ENCODE measurements around the gene TBC1D3B. TPM values are rescaled to one million over a fixed set of nuclear protein-coding genes. Genes with fewer than 3 reads are reported as not detected.

TBC1D3B gene
- polyA plus RNA-seq, 2 of the 4 experiments (the other 2 are of a cell fraction), result 1.5 to 5.6 TPM

GRCh38 chr17:36135465-36135864 is 41.0 kb downstream of the TBC1D3B start:
- Histone ChIP-seq H3K4me3 (no peak overlapping the region), H3K4me1 (no peaks in the 10 kb centered on the region), H3K27ac (no peak overlapping the region), H3K9me3 (no peaks in the 10 kb centered on the region), H3K4me2 (no peak overlapping the region)
- no peak for TF ChIP-seq POLR2A (IDR thresholded peaks at IDR 0.05; ENCODE audit: low read length)
- no peak for TF ChIP-seq RNF2 (IDR thresholded peaks at IDR 0.05; ENCODE audit: borderline replicate concordance, low read depth)
- TF ChIP-seq CEBPB (IDR thresholded peaks at IDR 0.05), result no peak
- TF ChIP-seq NFE2L2 (conservative IDR thresholded peaks at IDR 0.05; ENCODE audit: low read length), result no peak
- TF ChIP-seq EP300 (IDR thresholded peaks at IDR 0.05), result no peak
- TF ChIP-seq SREBF2 (IDR thresholded peaks at IDR 0.05), result no peak
- TF ChIP-seq, protein P1, sequence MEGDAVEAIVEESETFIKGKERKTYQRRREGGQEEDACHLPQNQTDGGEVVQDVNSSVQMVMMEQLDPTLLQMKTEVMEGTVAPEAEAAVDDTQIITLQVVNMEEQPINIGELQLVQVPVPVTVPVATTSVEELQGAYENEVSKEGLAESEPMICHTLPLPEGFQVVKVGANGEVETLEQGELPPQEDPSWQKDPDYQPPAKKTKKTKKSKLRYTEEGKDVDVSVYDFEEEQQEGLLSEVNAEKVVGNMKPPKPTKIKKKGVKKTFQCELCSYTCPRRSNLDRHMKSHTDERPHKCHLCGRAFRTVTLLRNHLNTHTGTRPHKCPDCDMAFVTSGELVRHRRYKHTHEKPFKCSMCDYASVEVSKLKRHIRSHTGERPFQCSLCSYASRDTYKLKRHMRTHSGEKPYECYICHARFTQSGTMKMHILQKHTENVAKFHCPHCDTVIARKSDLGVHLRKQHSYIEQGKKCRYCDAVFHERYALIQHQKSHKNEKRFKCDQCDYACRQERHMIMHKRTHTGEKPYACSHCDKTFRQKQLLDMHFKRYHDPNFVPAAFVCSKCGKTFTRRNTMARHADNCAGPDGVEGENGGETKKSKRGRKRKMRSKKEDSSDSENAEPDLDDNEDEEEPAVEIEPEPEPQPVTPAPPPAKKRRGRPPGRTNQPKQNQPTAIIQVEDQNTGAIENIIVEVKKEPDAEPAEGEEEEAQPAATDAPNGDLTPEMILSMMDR (IDR thresholded peaks at IDR 0.05), result no peak
- CTCF ChIA-PET, result interaction anchor here (1.1 to 8.2 kb wide), 2 partner anchors 13 to 347 kb away, joined by 4 to 83 read pairs; no protein-coding TSS in a partner anchor
- no peak for FAIRE-seq
- ATAC-seq, result no peak; a peak in 1 of 6 replicates
- 40% methylated on average over 4 of the region's 4 CpGs for WGBS (ENCODE audit: missing lambda C conversion rate)
- POLR2A ChIA-PET, result no interaction called here
- DNase-seq (ENCODE audit: low read depth in 1 of 2, low spot score in 1 of 2), result no peak

GRCh38 chr17:36133602-36134236 is 42.7 kb downstream of the TBC1D3B start:
- no peak overlapping the region for H3K4me3 ChIP-seq
- FAIRE-seq (no peak), ATAC-seq (no peak), DNase-seq (ENCODE audit: low read depth in 1 of 2, low spot score in 1 of 2) (peak in 1 of 2 experiments; percentile 12)
- no peaks in the 10 kb centered on the region for H3K9me3 ChIP-seq
- H3K4me1 ChIP-seq, result no peaks in the 10 kb centered on the region
- H3K27ac ChIP-seq, result no peak overlapping the region
- TF ChIP-seq CHD2 (IDR thresholded peaks at IDR 0.05; ENCODE audit: low read length, partially characterized antibody), result no peak
- TF ChIP-seq KDM1A (IDR thresholded peaks at IDR 0.05; ENCODE audit: low read depth), result no peak
- TF ChIP-seq RAD21 (conservative IDR thresholded peaks at IDR 0.05 in 1 of 2, IDR thresholded peaks at IDR 0.05 in 1 of 2), result no peak
- TF ChIP-seq ZSCAN20 (CRISPR knock-in tag; IDR thresholded peaks at IDR 0.05), result no peak
- no peak for TF ChIP-seq FOXS1 (CRISPR knock-in tag; IDR thresholded peaks at IDR 0.05)
- no peak for TF ChIP-seq EP300 (IDR thresholded peaks at IDR 0.05)
- no peak for TF ChIP-seq MYC (IDR thresholded peaks at IDR 0.05; ENCODE audit: borderline replicate concordance, low read length)
- TF ChIP-seq, protein P2, sequence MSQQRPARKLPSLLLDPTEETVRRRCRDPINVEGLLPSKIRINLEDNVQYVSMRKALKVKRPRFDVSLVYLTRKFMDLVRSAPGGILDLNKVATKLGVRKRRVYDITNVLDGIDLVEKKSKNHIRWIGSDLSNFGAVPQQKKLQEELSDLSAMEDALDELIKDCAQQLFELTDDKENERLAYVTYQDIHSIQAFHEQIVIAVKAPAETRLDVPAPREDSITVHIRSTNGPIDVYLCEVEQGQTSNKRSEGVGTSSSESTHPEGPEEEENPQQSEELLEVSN (IDR thresholded peaks at IDR 0.05; ENCODE audit: borderline replicate concordance, low read depth), result no peak
- TF ChIP-seq POLR2A (IDR thresholded peaks at IDR 0.05; ENCODE audit: low read length), result no peak
- TF ChIP-seq PHF8 (IDR thresholded peaks at IDR 0.05; ENCODE audit: borderline replicate concordance, low read depth), result no peak
- TF ChIP-seq MAZ (IDR thresholded peaks at IDR 0.05; ENCODE audit: borderline replicate concordance, low read depth, low read length), result no peak
- no peak for TF ChIP-seq ESRRA (IDR thresholded peaks at IDR 0.05; ENCODE audit: borderline replicate concordance, low read length)
- TF ChIP-seq RARB (CRISPR knock-in tag; IDR thresholded peaks at IDR 0.05), result no peak
- TF ChIP-seq HMGXB4 (CRISPR knock-in tag; IDR thresholded peaks at IDR 0.05; ENCODE audit: borderline replicate concordance), result no peak
- TF ChIP-seq, protein P3, sequence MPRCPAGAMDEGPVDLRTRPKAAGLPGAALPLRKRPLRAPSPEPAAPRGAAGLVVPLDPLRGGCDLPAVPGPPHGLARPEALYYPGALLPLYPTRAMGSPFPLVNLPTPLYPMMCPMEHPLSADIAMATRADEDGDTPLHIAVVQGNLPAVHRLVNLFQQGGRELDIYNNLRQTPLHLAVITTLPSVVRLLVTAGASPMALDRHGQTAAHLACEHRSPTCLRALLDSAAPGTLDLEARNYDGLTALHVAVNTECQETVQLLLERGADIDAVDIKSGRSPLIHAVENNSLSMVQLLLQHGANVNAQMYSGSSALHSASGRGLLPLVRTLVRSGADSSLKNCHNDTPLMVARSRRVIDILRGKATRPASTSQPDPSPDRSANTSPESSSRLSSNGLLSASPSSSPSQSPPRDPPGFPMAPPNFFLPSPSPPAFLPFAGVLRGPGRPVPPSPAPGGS (IDR thresholded peaks at IDR 0.05), result no peak
- TF ChIP-seq, protein P4, sequence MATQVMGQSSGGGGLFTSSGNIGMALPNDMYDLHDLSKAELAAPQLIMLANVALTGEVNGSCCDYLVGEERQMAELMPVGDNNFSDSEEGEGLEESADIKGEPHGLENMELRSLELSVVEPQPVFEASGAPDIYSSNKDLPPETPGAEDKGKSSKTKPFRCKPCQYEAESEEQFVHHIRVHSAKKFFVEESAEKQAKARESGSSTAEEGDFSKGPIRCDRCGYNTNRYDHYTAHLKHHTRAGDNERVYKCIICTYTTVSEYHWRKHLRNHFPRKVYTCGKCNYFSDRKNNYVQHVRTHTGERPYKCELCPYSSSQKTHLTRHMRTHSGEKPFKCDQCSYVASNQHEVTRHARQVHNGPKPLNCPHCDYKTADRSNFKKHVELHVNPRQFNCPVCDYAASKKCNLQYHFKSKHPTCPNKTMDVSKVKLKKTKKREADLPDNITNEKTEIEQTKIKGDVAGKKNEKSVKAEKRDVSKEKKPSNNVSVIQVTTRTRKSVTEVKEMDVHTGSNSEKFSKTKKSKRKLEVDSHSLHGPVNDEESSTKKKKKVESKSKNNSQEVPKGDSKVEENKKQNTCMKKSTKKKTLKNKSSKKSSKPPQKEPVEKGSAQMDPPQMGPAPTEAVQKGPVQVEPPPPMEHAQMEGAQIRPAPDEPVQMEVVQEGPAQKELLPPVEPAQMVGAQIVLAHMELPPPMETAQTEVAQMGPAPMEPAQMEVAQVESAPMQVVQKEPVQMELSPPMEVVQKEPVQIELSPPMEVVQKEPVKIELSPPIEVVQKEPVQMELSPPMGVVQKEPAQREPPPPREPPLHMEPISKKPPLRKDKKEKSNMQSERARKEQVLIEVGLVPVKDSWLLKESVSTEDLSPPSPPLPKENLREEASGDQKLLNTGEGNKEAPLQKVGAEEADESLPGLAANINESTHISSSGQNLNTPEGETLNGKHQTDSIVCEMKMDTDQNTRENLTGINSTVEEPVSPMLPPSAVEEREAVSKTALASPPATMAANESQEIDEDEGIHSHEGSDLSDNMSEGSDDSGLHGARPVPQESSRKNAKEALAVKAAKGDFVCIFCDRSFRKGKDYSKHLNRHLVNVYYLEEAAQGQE (IDR thresholded peaks at IDR 0.05), result no peak
- no peak overlapping the region for H3K4me2 ChIP-seq
- WGBS (ENCODE audit: missing lambda C conversion rate), result 31% methylated on average over 4 of the region's 4 CpGs
- POLR2A ChIA-PET, result no interaction called here
- CTCF ChIA-PET, result interaction anchor here (1.6 to 8.2 kb wide), 5 partner anchors 15 to 349 kb away, joined by 4 to 83 read pairs (median 7); no protein-coding TSS in a partner anchor

Measured in A549 (cell line).